Dermis blood vessel endothelial cell (primary cell): ENCODE data around the gene KIF17. TPM values are rescaled to one million over a fixed set of nuclear protein-coding genes. Genes with fewer than 3 reads are reported as not detected.

Experiments used
- DNase-seq: peaks from one replicate; pipeline ENCODE4 v3.0.0; 2010
- total RNA-seq: library from RNA; depleted of rRNA; stranded (reverse); fragments of >200 nt; gene quantifications from 2 replicates; pipeline ENCODE4 v1.2.3, GENCODE V29; 2014

KIF17 gene
- total RNA-seq, 1 donor from 2014 or later, result 32.3 TPM

DNA sequence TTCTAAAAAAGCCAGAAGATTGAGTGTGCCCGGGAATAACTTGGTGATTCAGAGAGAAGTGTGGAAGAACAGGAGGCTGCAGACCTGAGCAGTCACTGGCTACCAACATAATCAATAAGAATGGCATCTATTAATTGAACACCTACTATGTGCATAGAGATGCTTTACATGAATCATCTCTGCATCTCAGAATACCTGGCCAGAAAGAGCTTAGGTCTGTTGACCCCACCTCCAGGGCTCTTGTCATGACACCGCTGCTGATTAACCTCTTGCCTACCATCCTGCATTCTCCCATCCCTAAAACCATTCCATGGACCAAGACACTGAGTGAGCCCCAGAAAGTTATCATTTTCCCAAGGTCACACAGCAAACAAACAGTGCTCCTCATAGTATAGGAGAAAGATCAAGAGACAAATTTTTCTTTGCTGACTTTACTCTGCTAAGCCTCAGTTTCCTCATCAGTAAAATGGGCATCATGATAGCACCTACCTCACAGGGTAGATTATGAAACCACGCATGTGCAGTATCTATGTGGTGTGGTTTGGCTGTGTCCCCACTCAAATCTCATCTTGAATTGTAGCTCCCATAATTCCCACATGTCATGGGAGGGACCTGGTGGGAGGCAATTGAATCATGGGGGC, 100.8 kb downstream of the KIF17 start:
- DNase-seq, result no peak

DNA sequence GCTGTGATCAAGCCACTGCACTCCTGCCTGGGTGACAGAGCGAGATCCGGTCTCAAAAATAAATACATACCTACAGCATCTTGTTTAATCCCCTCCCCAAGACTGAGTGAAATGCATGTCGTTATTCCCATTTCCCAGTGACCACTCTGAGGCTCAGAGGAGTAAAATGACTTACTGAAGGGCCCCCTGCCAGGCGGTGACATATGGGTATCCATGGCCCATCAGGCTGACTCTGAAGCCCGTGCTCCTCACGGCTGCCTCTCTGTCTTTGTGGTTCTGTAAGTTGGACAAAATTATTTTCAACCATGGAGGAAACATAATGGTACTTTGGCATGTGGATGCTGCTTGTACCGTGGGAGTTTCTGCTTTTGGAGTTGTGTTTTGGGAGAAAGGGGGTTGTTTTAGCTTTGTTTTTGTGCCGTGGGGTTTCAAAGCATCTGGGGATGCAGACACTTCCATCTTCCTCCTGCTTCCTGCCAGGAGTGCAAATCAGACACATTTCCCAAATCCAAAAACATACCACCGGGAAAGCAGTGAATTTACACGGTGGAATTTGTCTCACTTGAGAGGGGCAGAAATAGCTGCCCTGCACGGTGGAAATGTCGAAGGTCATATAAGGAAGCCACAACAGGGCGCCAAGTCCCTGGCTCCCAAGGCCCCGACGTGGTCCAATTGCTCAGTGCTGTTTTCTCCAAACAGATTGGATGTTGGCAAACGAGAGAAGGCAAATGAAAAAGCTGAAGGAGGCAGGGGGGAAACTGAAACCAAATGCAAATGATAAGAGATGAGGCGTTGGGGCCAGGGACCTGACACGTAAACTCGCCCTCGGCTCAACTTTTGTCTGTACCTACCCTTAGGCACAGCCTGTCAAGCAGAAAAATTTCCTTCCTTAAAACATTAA, 101.6 kb downstream of the KIF17 start:
- DNase-seq, result no peak

DNA sequence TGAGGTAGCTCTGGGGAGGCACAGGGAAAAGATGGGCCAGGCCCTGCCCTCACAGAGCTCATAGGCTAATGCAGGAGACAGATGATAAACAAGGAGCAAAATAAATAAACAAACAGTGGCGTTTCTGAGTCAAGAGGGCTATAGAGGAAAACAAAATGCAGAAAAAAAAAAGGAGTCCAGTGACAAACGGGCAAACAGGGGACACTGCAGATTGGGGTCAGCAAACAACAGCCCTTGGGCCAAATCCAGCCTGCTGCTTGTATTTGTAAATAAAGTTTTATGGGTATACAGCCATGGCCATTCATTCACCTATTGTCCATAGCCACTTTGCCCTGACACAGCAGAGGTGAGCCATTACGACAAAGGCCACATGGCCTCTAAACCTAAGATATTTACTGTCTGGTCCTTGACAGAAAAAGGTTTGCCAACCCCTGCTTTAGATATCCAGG, 103.7 kb downstream of the KIF17 start:
- no peak for DNase-seq

Other genes starting within 250 kb of the KIF17 start
- gene CAMK2N1, start 231.8 kb downstream of the KIF17 start, total RNA-seq, result 3.7 and 7.8 TPM in 2 replicates
- 41.0 and 53.6 TPM in 2 replicates for gene MUL1, start 209.9 kb downstream of the KIF17 start, total RNA-seq
- gene FAM43B, start 165.4 kb downstream of the KIF17 start, total RNA-seq, result not detected in 2 replicates
- 2.4 and 2.6 TPM in 2 replicates for gene CDA, start 128.9 kb downstream of the KIF17 start, total RNA-seq
- gene PINK1, start 84.5 kb downstream of the KIF17 start, total RNA-seq, result 67.1 and 106 TPM in 2 replicates
- gene DDOST, start 56.6 kb downstream of the KIF17 start, total RNA-seq, result 314 and 417 TPM in 2 replicates
- under 0.01 and 0.42 TPM in 2 replicates for gene SH2D5, start 14.7 kb upstream of the KIF17 start, total RNA-seq
- 236 and 322 TPM in 2 replicates for gene HP1BP3, start 69.3 kb upstream of the KIF17 start, total RNA-seq